AG04449 (cell line): ENCODE measurements around the gene SYMPK.
A peak's percentile ranks its signal among the peaks of the same experiment; 100 is the strongest.

Experiments
- CTCF ChIA-PET: fragments of 350-600 bp; formaldehyde crosslinking; extraction: SDS; loops from one replicate; lab custom pipeline; 2021; ENCODE audit warnings: antibody characterized with exemption; lab: Yijun Ruan, JAX
- POLR2A ChIA-PET: fragments of 400-600, 350-600 bp; formaldehyde crosslinking; extraction: SDS; loops from one replicate; lab custom pipeline; 2020; ENCODE audit warnings: antibody characterized with exemption, inconsistent platforms; lab: Yijun Ruan, JAX
- DNase-seq: peaks from one replicate; pipeline ENCODE4 v3.0.0-alpha.2; 2010; ENCODE audit warnings: low read depth, low spot score
- H3K4me3 ChIP-seq: 2 replicates; pipeline ENCODE4 v1.5.1; 2011; ENCODE audit warnings: low read depth, mild to moderate bottlenecking, control low read depth, low read length
- TF ChIP-seq, protein P1 (sequence below): IDR thresholded peaks from one replicate; pipeline ENCODE4 v1.5.1; 2011; ENCODE audit warnings: mild to moderate bottlenecking, moderate library complexity, low read length, control low read depth, inconsistent platforms; ENCODE audit not compliant: insufficient read depth; ENCODE audit errors: missing control alignments

The SYMPK gene

DNA sequence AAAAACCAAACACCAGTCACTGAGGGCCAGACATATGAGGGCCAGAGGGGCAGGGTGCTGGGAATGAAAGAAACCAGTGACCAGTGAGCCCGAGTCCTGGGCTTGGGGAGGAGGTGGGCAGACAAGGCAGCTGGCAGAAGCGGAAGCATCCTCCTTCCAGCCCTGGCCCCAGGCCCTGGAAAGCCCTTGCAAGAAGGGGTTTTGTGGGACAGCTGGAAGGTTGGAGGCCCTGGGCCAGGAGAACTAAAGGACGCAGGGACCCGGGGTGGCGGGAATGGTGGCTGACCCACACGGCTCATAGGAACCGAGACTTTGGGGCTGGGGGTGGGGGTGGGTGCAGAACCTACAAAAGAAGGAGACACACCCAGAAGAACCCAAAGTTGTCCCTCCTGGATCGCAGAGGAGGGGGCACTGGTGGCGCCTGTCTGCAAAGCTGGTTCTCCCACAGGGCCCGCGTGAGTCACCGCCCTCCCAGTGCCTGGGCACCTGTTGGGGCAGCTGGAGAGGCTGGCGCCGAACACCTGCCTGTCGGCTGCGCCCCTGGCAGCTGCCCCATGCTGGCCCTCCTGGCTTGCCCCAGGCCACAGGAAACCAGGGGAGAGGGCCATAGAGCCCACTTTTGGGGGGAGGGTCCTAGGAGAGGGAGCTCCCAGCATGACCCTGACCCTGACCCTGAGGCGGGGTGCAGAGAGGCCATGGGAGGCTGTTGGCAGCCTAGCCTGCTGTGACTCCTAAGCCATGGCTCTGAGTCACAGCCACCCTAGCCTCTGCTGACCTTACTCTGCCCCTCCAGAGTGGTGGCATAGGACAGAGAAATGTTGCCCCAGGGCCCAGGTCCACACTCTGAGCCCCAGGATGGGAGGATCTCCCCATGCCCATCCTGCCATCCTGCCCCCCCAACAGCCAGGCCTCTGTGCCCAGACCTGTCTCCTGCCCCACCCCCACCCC lies 81.5 kb downstream of the SYMPK start:
- H3K4me3 ChIP-seq = peak overlapping the region; percentile 61
- DNase-seq = no peak

GRCh38 chr19:45780448-45781213 lies 82.3 kb downstream of the SYMPK start:
- ChIA-PET CTCF (interaction anchor here (1.2 to 3.4 kb wide), 4 partner anchors 8 to 36 kb away, joined by 3 to 46 read pairs (median 12); partner anchors contain the start of gene SIX5), POLR2A (interaction anchor here (3.4 kb wide), 1 partner anchor 11 kb away, joined by 65 read pairs; the partner anchor contains the start of gene SIX5)
- H3K4me3 ChIP-seq = peak overlapping the region; percentile 61
- no peak for DNase-seq
- TF ChIP-seq, protein P1, sequence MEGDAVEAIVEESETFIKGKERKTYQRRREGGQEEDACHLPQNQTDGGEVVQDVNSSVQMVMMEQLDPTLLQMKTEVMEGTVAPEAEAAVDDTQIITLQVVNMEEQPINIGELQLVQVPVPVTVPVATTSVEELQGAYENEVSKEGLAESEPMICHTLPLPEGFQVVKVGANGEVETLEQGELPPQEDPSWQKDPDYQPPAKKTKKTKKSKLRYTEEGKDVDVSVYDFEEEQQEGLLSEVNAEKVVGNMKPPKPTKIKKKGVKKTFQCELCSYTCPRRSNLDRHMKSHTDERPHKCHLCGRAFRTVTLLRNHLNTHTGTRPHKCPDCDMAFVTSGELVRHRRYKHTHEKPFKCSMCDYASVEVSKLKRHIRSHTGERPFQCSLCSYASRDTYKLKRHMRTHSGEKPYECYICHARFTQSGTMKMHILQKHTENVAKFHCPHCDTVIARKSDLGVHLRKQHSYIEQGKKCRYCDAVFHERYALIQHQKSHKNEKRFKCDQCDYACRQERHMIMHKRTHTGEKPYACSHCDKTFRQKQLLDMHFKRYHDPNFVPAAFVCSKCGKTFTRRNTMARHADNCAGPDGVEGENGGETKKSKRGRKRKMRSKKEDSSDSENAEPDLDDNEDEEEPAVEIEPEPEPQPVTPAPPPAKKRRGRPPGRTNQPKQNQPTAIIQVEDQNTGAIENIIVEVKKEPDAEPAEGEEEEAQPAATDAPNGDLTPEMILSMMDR = no peak

More for the DNA sequence above, 81.5 kb downstream of the SYMPK start:
- ChIA-PET POLR2A (interaction anchor here (1.5 to 3.4 kb wide), 3 partner anchors 8 to 18 kb away, joined by 6 to 65 read pairs (median 11); partner anchors contain the start of gene SIX5), CTCF (interaction anchor here (0.7 to 4.2 kb wide), 10 partner anchors 8 to 36 kb away, joined by 3 to 46 read pairs (median 6); partner anchors contain the start of genes DMWD and SIX5)
- TF ChIP-seq, protein P1 = no peak

DNA sequence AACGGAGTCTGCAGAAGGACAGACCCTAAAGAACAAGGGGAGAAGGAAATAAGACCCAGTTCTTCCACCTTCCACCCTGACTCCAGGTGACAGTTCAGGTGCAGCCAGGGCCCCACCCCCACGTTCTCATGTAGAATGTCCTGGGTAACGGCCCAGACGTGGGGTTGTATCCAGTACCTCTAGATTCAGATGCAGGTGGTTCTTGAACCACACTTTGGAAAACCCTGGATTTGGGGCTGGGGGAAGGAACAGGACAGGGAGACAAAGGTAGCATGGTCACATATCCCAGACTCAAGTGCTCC lies 82.8 kb downstream of the SYMPK start:
- no peak for DNase-seq
- ChIA-PET POLR2A (interaction anchor here (3.4 kb wide), 1 partner anchor 10 kb away, joined by 65 read pairs; the partner anchor contains the start of gene SIX5), CTCF (interaction anchor here (1.2 to 2.7 kb wide), 3 partner anchors 10 to 37 kb away, joined by 3 to 17 read pairs (median 3); partner anchors contain the start of gene SIX5)
- TF ChIP-seq, protein P1 = no peak
- H3K4me3 ChIP-seq = peak overlapping the region; percentile 23

DNA sequence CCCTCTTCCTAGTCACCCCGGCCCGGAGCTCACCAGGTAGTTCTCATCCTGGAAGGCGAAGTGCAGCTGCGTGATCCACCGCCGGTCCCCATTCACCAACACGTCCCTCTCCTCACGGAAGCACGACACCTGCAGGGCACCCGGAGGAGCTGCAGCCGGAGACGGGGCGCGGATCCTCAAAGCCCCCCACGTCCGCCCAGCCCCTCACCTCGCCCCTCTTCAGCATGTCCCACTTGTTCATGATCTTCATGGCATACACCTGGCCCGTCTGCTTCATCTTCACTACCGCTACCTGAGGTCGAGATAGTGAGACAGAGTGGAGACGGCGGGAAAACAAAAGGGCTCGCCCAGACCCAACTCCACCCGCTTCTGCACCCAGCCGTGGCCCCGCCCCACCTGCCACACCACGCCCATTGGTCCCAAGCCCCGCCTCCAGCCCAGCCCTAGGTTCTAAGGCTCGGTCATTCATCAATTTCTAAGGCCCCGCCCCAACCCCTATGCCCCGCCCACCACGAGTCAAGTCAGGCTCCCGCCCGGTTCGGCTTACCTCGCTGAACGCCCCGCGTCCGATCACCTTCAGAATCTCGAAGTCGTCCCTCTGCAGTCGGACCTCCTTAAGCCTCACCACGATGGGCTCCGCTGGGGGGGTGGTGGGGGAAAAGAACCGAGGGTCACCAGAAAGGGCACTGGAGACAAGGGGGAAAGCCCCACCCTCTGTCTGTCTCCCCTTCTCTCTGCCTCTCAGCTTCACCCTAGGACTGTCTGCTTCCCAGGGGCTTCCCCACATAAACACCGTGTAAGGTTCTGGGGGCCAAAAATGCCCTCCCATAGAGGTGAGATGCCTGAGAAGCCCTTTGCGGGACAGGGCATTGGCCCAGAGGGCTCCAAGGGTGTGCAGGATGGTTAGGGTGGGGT lies 83.5 kb downstream of the SYMPK start:
- H3K4me3 ChIP-seq = peak overlapping the region; percentile 23
- POLR2A ChIA-PET = interaction anchor here (0.9 kb wide), 1 partner anchor 9 kb away, joined by 5 read pairs; no protein-coding TSS in a partner anchor
- TF ChIP-seq, protein P1 = peak; percentile 40
- no peak for DNase-seq
- CTCF ChIA-PET = interaction anchor here (1.0 to 2.7 kb wide), 5 partner anchors 10 to 21 kb away, joined by 3 to 17 read pairs (median 4); partner anchors contain the start of gene SIX5

DNA sequence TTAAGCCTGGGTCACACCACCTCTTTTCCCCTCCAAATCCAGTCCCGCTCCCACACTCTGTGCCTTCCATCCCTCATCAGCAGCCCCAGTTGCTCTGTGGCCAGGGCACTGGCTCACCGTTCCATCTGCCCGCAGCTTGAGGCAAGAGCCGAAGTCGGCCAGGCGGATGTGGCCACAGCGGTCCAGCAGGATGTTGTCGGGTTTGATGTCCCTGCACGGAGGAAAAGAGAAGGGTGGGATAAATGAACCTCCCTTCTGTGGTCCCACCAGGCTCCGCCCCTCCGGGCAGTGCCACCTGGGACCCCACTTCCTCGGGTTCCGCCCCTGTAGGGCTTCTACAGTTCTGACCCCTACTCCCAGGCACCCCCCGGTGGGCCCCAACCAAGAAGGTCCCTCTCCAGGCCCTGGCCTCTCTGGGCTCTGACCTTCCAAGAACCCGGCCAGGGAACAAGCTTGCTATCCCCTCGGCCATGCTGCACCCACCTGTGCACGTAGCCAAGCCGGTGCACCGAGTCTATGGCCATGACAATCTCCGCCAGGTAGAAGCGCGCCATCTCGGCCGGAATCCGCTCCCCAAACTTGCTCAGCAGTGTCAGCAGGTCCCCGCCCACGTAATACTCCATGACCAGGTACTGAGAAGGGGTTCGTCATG lies 84.8 kb downstream of the SYMPK start:
- ChIA-PET POLR2A (no interaction called here), CTCF (interaction anchor here (1.2 to 2.7 kb wide), 2 partner anchors 8 to 22 kb away, joined by 3 to 17 read pairs; partner anchors contain the start of gene SIX5)
- H3K4me3 ChIP-seq = no peak overlapping the region
- TF ChIP-seq, protein P1 = no peak
- DNase-seq = no peak
